HG02763 (cell line): ENCODE data around the gene ADGRG2.

Source experiments
- ATAC-seq: cut with Tn5 transposase; IDR thresholded peaks from one replicate; pipeline ENCODE4 v1.9.1; 2021; ENCODE audit warnings: mild to moderate bottlenecking, moderate library complexity; ENCODE audit not compliant: unreplicated experiment

The ADGRG2 gene

GRCh38 chrX:19121898-19122640, at the start of gene ADGRG2:
Gene ADGRG2, minus strand, starts transcription at chrX:19122468. Its CDS starts 53,634 bp downstream, at chrX:19068834.
- no peak for ATAC-seq

- ATAC-seq: no peak
Observed at GRCh38 chrX:19168609-19169008, 46.3 kb upstream of the ADGRG2 start.

GRCh38 chrX:19162851-19163250, 40.6 kb upstream of the ADGRG2 start:
- no peak for ATAC-seq

GRCh38 chrX:19156186-19156585, 33.9 kb upstream of the ADGRG2 start:
- ATAC-seq: no peak

- no peak for ATAC-seq
Observed at GRCh38 chrX:19152762-19153161, 30.5 kb upstream of the ADGRG2 start.

GRCh38 chrX:19137067-19137466, 14.8 kb upstream of the ADGRG2 start:
- ATAC-seq: no peak

- ATAC-seq: no peak
Observed at GRCh38 chrX:19133784-19134183, 11.5 kb upstream of the ADGRG2 start.

- no peak for ATAC-seq
Observed at GRCh38 chrX:19133231-19133630, 11.0 kb upstream of the ADGRG2 start.

- no peak for ATAC-seq
Observed at GRCh38 chrX:19130628-19131027, 8.4 kb upstream of the ADGRG2 start.

GRCh38 chrX:19129694-19130093, 7.4 kb upstream of the ADGRG2 start:
- ATAC-seq: no peak

- ATAC-seq: no peak
Observed at GRCh38 chrX:19127649-19128168, 5.4 kb upstream of the ADGRG2 start.

GRCh38 chrX:19122641-19123009, 357 bp upstream of the ADGRG2 start:
- no peak for ATAC-seq

GRCh38 chrX:19121466-19121865, 802 bp downstream of the ADGRG2 start:
- no peak for ATAC-seq

GRCh38 chrX:19110642-19111041, 11.6 kb downstream of the ADGRG2 start:
- ATAC-seq: no peak

GRCh38 chrX:19107035-19107434, 15.2 kb downstream of the ADGRG2 start:
- ATAC-seq: no peak

- no peak for ATAC-seq
Observed at GRCh38 chrX:19100586-19100985, 21.7 kb downstream of the ADGRG2 start.

GRCh38 chrX:19097553-19098283, 24.6 kb downstream of the ADGRG2 start:
- no peak for ATAC-seq

GRCh38 chrX:19096586-19096985, 25.7 kb downstream of the ADGRG2 start:
- ATAC-seq: no peak

GRCh38 chrX:19094654-19095053, 27.6 kb downstream of the ADGRG2 start:
- ATAC-seq: no peak

- ATAC-seq: no peak
Observed at GRCh38 chrX:19091596-19091995, 30.7 kb downstream of the ADGRG2 start.

- ATAC-seq: no peak
Observed at GRCh38 chrX:19089555-19090040, 32.7 kb downstream of the ADGRG2 start.
